ENCODE results near the gene PPFIBP1. TPM values are rescaled to one million over a fixed set of nuclear protein-coding genes. Genes with fewer than 3 reads are reported as not detected.

The PPFIBP1 gene
- total RNA-seq, 1 experiment from 2014 or later = 88.6 TPM

- Histone ChIP-seq H3K4me3 (ENCODE audit: low read depth in 2 of 2, low read length in 2 of 2) (no peak overlapping the region), H3K36me3 (ENCODE audit: control insufficient read depth, insufficient read depth, low read length) (no peaks in the 10 kb centered on the region), H3K9me3 (ENCODE audit: control insufficient read depth, insufficient read depth, low read depth, low read length) (no peaks in the 10 kb centered on the region), H3K27ac (ENCODE audit: low read length) (no peak overlapping the region), H3K4me1 (ENCODE audit: control insufficient read depth, insufficient read depth, low read length) (no peaks in the 10 kb centered on the region), H3K27me3 (ENCODE audit: control insufficient read depth, insufficient read depth, low read length) (no peaks in the 10 kb centered on the region)
- TF ChIP-seq, protein P1, sequence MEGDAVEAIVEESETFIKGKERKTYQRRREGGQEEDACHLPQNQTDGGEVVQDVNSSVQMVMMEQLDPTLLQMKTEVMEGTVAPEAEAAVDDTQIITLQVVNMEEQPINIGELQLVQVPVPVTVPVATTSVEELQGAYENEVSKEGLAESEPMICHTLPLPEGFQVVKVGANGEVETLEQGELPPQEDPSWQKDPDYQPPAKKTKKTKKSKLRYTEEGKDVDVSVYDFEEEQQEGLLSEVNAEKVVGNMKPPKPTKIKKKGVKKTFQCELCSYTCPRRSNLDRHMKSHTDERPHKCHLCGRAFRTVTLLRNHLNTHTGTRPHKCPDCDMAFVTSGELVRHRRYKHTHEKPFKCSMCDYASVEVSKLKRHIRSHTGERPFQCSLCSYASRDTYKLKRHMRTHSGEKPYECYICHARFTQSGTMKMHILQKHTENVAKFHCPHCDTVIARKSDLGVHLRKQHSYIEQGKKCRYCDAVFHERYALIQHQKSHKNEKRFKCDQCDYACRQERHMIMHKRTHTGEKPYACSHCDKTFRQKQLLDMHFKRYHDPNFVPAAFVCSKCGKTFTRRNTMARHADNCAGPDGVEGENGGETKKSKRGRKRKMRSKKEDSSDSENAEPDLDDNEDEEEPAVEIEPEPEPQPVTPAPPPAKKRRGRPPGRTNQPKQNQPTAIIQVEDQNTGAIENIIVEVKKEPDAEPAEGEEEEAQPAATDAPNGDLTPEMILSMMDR (IDR thresholded peaks at IDR 0.05) = no peak
- TF ChIP-seq, protein P2, sequence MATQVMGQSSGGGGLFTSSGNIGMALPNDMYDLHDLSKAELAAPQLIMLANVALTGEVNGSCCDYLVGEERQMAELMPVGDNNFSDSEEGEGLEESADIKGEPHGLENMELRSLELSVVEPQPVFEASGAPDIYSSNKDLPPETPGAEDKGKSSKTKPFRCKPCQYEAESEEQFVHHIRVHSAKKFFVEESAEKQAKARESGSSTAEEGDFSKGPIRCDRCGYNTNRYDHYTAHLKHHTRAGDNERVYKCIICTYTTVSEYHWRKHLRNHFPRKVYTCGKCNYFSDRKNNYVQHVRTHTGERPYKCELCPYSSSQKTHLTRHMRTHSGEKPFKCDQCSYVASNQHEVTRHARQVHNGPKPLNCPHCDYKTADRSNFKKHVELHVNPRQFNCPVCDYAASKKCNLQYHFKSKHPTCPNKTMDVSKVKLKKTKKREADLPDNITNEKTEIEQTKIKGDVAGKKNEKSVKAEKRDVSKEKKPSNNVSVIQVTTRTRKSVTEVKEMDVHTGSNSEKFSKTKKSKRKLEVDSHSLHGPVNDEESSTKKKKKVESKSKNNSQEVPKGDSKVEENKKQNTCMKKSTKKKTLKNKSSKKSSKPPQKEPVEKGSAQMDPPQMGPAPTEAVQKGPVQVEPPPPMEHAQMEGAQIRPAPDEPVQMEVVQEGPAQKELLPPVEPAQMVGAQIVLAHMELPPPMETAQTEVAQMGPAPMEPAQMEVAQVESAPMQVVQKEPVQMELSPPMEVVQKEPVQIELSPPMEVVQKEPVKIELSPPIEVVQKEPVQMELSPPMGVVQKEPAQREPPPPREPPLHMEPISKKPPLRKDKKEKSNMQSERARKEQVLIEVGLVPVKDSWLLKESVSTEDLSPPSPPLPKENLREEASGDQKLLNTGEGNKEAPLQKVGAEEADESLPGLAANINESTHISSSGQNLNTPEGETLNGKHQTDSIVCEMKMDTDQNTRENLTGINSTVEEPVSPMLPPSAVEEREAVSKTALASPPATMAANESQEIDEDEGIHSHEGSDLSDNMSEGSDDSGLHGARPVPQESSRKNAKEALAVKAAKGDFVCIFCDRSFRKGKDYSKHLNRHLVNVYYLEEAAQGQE (IDR thresholded peaks at IDR 0.05; ENCODE audit: insufficient read depth in 1 of 2, low read depth in 2 of 2, low read length in 1 of 2) = no peak
- TF ChIP-seq SIN3A (IDR thresholded peaks at IDR 0.05; ENCODE audit: borderline replicate concordance, insufficient read depth, low read depth, low read length) (no peak), POLR2AphosphoS5 (IDR thresholded peaks at IDR 0.05; ENCODE audit: low read depth, low read length) (no peak), TCF7L2 (IDR thresholded peaks at IDR 0.05; ENCODE audit: low read depth, low read length) (no peak)
- no TSS peak for BruUV-seq (replicated peaks)
- ChIA-PET POLR2A (no interaction called here), CTCF (no interaction called here)
- in situ Hi-C loops (cut with HindIII; ENCODE audit: low pct_unique_long_range_greater_than_20kb, low sequenced_read_pairs) (no loop called here), intact Hi-C loops (cut with micrococcal nuclease; ENCODE audit: unreplicated experiment) (no loop called here)
- no peak for ATAC-seq
- no peak for DNase-seq (ENCODE audit: low read depth, low spot score)
Measured at GRCh38 chr12:27506645-27507189, 17.3 kb upstream of the PPFIBP1 start.

- no TSS peak for BruUV-seq (replicated peaks)
- H3K9me3 ChIP-seq (ENCODE audit: control insufficient read depth, insufficient read depth, low read depth, low read length) = no peaks in the 10 kb centered on the region
- H3K4me1 ChIP-seq (ENCODE audit: control insufficient read depth, insufficient read depth, low read length) = no peaks in the 10 kb centered on the region
- ATAC-seq (no peak), DNase-seq (ENCODE audit: low read depth, low spot score) (no peak)
- ChIA-PET CTCF (no interaction called here), POLR2A (no interaction called here)
- H3K27me3 ChIP-seq (ENCODE audit: control insufficient read depth, insufficient read depth, low read length) = no peaks in the 10 kb centered on the region
- no peaks in the 10 kb centered on the region for H3K36me3 ChIP-seq (ENCODE audit: control insufficient read depth, insufficient read depth, low read length)
- in situ Hi-C loops (cut with HindIII; ENCODE audit: low pct_unique_long_range_greater_than_20kb, low sequenced_read_pairs) (no loop called here), intact Hi-C loops (cut with micrococcal nuclease; ENCODE audit: unreplicated experiment) (no loop called here)
- TF ChIP-seq, protein P2 (IDR thresholded peaks at IDR 0.05; ENCODE audit: insufficient read depth in 1 of 2, low read depth in 2 of 2, low read length in 1 of 2) = no peak
- TF ChIP-seq POLR2AphosphoS5 (IDR thresholded peaks at IDR 0.05; ENCODE audit: low read depth, low read length) (no peak), TCF7L2 (IDR thresholded peaks at IDR 0.05; ENCODE audit: low read depth, low read length) (no peak), SIN3A (IDR thresholded peaks at IDR 0.05; ENCODE audit: borderline replicate concordance, insufficient read depth, low read depth, low read length) (no peak)
- TF ChIP-seq, protein P1 (IDR thresholded peaks at IDR 0.05) = no peak
- H3K27ac ChIP-seq (ENCODE audit: low read length) = no peak overlapping the region
- H3K4me3 ChIP-seq (ENCODE audit: low read depth in 2 of 2, low read length in 2 of 2) = no peak overlapping the region
Measured at GRCh38 chr12:27508736-27509431, 15.1 kb upstream of the PPFIBP1 start.
